OCI-LY3 (cell line): ENCODE data around the gene ANKFN1.

Source experiments
- H2AFZ ChIP-seq: fragments of 200-600, 300-600 bp; shearing (Covaris generic); 2 replicates; pipeline ENCODE4 v1.6.0; 2014; ENCODE audit warnings: antibody characterized with exemption, low read depth, low read length
- H3K27ac ChIP-seq: fragments of 200-600, 300-600 bp; sonication (generic); 2 replicates; pipeline ENCODE4 v1.5.1; 2014; ENCODE audit warnings: mild to moderate bottlenecking, low read length, moderate library complexity, mixed read lengths
- H3K27me3 ChIP-seq: fragments of 200-600, 300-600 bp; sonication (generic); 2 replicates; pipeline ENCODE4 v1.6.1; 2014; ENCODE audit warnings: low read depth, low read length, mixed read lengths
- H3K36me3 ChIP-seq: fragments of 200-600, 300-600 bp; sonication (generic); replicated peaks from 2 replicates; pipeline ENCODE3; 2014; ENCODE audit warnings: low read depth, low read length, mixed read lengths
- H3K4me1 ChIP-seq: fragments of 300-600, 200-600 bp; sonication (generic); 2 replicates; pipeline ENCODE4 v1.6.1; 2014; ENCODE audit warnings: low read length, mixed read lengths
- H3K4me2 ChIP-seq: fragments of 200-600, 300-600 bp; sonication (generic); 2 replicates; pipeline ENCODE4 v1.6.1; 2014; ENCODE audit warnings: low read length, mixed read lengths
- H3K4me3 ChIP-seq: fragments of 300-600, 200-600 bp; sonication (generic); 2 replicates; pipeline ENCODE4 v1.5.1; 2014; ENCODE audit warnings: antibody characterized with exemption, mild to moderate bottlenecking, low read length, moderate library complexity
- H3K79me2 ChIP-seq: fragments of 300-600, 200-600 bp; shearing (Covaris generic); 2 replicates; pipeline ENCODE4 v1.6.1; 2014; ENCODE audit warnings: mild to moderate bottlenecking, low read length, mixed read lengths
- H3K9ac ChIP-seq: fragments of 300-600, 200-600 bp; shearing (Covaris generic); 2 replicates; pipeline ENCODE4 v1.6.0; 2014; ENCODE audit warnings: mild to moderate bottlenecking, low read length, moderate library complexity
- H3K9me3 ChIP-seq: fragments of 200-600, 300-600 bp; shearing (Covaris generic); 2 replicates; pipeline ENCODE4 v1.6.1; 2014; ENCODE audit warnings: low read length, mixed read lengths; ENCODE audit not compliant: insufficient read depth
- H4K20me1 ChIP-seq: fragments of 200-600, 300-600 bp; sonication (generic); 2 replicates; pipeline ENCODE4 v1.6.1; 2016; ENCODE audit warnings: low read length, mixed read lengths; ENCODE audit not compliant: insufficient read depth
- EZH2phosphoT487 ChIP-seq: fragments of 200-600 bp; shearing (Covaris generic); IDR thresholded peaks from 2 replicates; pipeline ENCODE4 v1.6.1; 2018; ENCODE audit warnings: antibody characterized with exemption, mixed run types, low read depth
- TF ChIP-seq, protein P1 (sequence below): fragments of 200-600, 300-600 bp; sonication (generic); IDR thresholded peaks from 2 replicates; pipeline ENCODE4 v1.5.1; 2014; ENCODE audit warnings: antibody characterized with exemption, low read length, low read depth

ANKFN1 gene

GRCh38 chr17:56475116-56475515 lies 321.8 kb downstream of the ANKFN1 start:
- 0 out of 2 replicates have a peak, but pooled peaks cover 4% of the 10 kb centered on the region for H3K27me3 ChIP-seq
- H3K36me3 ChIP-seq, result no peaks in the 10 kb centered on the region
- TF ChIP-seq EZH2phosphoT487, result no peak
- TF ChIP-seq, protein P1, sequence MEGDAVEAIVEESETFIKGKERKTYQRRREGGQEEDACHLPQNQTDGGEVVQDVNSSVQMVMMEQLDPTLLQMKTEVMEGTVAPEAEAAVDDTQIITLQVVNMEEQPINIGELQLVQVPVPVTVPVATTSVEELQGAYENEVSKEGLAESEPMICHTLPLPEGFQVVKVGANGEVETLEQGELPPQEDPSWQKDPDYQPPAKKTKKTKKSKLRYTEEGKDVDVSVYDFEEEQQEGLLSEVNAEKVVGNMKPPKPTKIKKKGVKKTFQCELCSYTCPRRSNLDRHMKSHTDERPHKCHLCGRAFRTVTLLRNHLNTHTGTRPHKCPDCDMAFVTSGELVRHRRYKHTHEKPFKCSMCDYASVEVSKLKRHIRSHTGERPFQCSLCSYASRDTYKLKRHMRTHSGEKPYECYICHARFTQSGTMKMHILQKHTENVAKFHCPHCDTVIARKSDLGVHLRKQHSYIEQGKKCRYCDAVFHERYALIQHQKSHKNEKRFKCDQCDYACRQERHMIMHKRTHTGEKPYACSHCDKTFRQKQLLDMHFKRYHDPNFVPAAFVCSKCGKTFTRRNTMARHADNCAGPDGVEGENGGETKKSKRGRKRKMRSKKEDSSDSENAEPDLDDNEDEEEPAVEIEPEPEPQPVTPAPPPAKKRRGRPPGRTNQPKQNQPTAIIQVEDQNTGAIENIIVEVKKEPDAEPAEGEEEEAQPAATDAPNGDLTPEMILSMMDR, result no peak
- H2AFZ ChIP-seq, result no peak overlapping the region
- H3K4me1 ChIP-seq, result no peaks in the 10 kb centered on the region
- H4K20me1 ChIP-seq, result no peaks in the 10 kb centered on the region
- H3K4me3 ChIP-seq, result no peak overlapping the region
- H3K27ac ChIP-seq, result no peak overlapping the region
- H3K4me2 ChIP-seq, result no peak overlapping the region
- H3K9me3 ChIP-seq, result no peaks in the 10 kb centered on the region
- H3K79me2 ChIP-seq, result no peaks in the 10 kb centered on the region
- H3K9ac ChIP-seq, result no peak overlapping the region

GRCh38 chr17:56478836-56479447 lies 325.7 kb downstream of the ANKFN1 start:
- Histone ChIP-seq H3K4me1 (no peaks in the 10 kb centered on the region), H3K36me3 (no peaks in the 10 kb centered on the region), H3K9ac (no peak overlapping the region), H4K20me1 (no peaks in the 10 kb centered on the region), H3K9me3 (no peaks in the 10 kb centered on the region), H3K27me3 (peaks cover 19% of the 10 kb centered on the region), H3K27ac (no peak overlapping the region), H2AFZ (no peak overlapping the region), H3K4me3 (no peak overlapping the region), H3K79me2 (no peaks in the 10 kb centered on the region), H3K4me2 (no peak overlapping the region)
- TF ChIP-seq EZH2phosphoT487, result no peak
- TF ChIP-seq, protein P1, result peak; percentile 77

GRCh38 chr17:56480501-56480900 lies 327.2 kb downstream of the ANKFN1 start:
- H3K27ac ChIP-seq, result no peak overlapping the region
- H3K9ac ChIP-seq, result no peak overlapping the region
- H3K27me3 ChIP-seq, result peaks cover 19% of the 10 kb centered on the region
- no peak overlapping the region for H3K4me3 ChIP-seq
- H3K4me1 ChIP-seq, result no peaks in the 10 kb centered on the region
- no peak overlapping the region for H3K4me2 ChIP-seq
- H3K9me3 ChIP-seq, result no peaks in the 10 kb centered on the region
- H3K79me2 ChIP-seq, result no peaks in the 10 kb centered on the region
- TF ChIP-seq, protein P1, result no peak
- no peak for TF ChIP-seq EZH2phosphoT487
- no peaks in the 10 kb centered on the region for H4K20me1 ChIP-seq
- no peak overlapping the region for H2AFZ ChIP-seq
- no peaks in the 10 kb centered on the region for H3K36me3 ChIP-seq

DNA sequence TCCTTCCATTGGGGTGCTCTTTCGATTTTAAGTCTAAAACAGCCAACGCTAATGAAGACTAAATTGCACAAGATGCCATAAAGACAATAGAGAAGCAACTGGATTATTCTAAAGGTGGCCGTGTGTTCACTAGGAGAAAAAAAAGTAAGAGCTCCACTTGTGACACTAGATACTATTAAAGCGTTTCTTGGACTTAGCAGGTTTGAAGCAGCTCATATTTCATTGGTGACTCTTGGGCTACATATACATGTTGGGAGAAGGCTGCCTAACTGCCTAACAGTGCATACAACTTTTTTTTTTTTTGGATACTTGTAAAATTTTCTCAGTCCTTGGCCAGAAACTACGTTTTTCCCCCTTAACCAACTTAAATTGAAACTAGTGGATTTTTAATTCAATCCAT lies 328.4 kb downstream of the ANKFN1 start:
- H4K20me1 ChIP-seq, result no peaks in the 10 kb centered on the region
- H3K9ac ChIP-seq, result no peak overlapping the region
- no peak for TF ChIP-seq EZH2phosphoT487
- TF ChIP-seq, protein P1, result no peak
- H3K79me2 ChIP-seq, result no peaks in the 10 kb centered on the region
- H3K27me3 ChIP-seq, result peaks cover 19% of the 10 kb centered on the region
- no peak overlapping the region for H3K4me3 ChIP-seq
- H3K9me3 ChIP-seq, result no peaks in the 10 kb centered on the region
- H3K4me1 ChIP-seq, result no peaks in the 10 kb centered on the region
- no peak overlapping the region for H3K4me2 ChIP-seq
- H2AFZ ChIP-seq, result no peak overlapping the region
- H3K27ac ChIP-seq, result no peak overlapping the region
- H3K36me3 ChIP-seq, result no peaks in the 10 kb centered on the region
